ENCODE measurements around the gene RBM47.

DNA sequence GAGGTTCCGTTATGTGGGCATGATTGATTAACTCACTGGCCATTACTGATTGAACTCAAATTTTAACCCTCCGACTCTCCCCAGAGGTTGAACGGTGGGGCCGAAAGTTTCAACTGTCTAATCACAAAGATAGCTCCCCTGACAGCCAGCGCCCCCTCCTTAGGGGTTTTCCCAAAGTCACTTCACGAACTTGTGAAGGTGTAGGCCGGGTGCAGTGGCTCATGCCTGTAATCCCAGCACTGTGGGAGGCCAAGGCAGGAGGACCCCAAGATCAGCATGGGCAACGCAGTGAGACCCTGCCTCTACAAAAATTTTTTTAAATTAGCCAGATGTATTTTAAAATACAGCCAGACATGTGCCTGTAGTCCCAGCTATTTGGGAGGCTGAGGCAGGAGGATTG is 39.8 kb upstream of the RBM47 start:
- no peak for TF ChIP-seq POLR2AphosphoS5 (IDR thresholded peaks at IDR 0.05; ENCODE audit: low read depth)
- TF ChIP-seq, protein P1, sequence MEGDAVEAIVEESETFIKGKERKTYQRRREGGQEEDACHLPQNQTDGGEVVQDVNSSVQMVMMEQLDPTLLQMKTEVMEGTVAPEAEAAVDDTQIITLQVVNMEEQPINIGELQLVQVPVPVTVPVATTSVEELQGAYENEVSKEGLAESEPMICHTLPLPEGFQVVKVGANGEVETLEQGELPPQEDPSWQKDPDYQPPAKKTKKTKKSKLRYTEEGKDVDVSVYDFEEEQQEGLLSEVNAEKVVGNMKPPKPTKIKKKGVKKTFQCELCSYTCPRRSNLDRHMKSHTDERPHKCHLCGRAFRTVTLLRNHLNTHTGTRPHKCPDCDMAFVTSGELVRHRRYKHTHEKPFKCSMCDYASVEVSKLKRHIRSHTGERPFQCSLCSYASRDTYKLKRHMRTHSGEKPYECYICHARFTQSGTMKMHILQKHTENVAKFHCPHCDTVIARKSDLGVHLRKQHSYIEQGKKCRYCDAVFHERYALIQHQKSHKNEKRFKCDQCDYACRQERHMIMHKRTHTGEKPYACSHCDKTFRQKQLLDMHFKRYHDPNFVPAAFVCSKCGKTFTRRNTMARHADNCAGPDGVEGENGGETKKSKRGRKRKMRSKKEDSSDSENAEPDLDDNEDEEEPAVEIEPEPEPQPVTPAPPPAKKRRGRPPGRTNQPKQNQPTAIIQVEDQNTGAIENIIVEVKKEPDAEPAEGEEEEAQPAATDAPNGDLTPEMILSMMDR (conservative IDR thresholded peaks at IDR 0.05; ENCODE audit: low read depth in 2 of 2), result no peak
- TF ChIP-seq, protein P2, sequence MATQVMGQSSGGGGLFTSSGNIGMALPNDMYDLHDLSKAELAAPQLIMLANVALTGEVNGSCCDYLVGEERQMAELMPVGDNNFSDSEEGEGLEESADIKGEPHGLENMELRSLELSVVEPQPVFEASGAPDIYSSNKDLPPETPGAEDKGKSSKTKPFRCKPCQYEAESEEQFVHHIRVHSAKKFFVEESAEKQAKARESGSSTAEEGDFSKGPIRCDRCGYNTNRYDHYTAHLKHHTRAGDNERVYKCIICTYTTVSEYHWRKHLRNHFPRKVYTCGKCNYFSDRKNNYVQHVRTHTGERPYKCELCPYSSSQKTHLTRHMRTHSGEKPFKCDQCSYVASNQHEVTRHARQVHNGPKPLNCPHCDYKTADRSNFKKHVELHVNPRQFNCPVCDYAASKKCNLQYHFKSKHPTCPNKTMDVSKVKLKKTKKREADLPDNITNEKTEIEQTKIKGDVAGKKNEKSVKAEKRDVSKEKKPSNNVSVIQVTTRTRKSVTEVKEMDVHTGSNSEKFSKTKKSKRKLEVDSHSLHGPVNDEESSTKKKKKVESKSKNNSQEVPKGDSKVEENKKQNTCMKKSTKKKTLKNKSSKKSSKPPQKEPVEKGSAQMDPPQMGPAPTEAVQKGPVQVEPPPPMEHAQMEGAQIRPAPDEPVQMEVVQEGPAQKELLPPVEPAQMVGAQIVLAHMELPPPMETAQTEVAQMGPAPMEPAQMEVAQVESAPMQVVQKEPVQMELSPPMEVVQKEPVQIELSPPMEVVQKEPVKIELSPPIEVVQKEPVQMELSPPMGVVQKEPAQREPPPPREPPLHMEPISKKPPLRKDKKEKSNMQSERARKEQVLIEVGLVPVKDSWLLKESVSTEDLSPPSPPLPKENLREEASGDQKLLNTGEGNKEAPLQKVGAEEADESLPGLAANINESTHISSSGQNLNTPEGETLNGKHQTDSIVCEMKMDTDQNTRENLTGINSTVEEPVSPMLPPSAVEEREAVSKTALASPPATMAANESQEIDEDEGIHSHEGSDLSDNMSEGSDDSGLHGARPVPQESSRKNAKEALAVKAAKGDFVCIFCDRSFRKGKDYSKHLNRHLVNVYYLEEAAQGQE (IDR thresholded peaks at IDR 0.05; ENCODE audit: unreplicated experiment), result no peak
- no peak for TF ChIP-seq EZH2 (IDR thresholded peaks at IDR 0.05; ENCODE audit: low read depth, unreplicated experiment)
- TF ChIP-seq EZH2phosphoT487 (IDR thresholded peaks at IDR 0.05; ENCODE audit: unreplicated experiment), result no peak
- TF ChIP-seq JUNB (IDR thresholded peaks at IDR 0.05; ENCODE audit: unreplicated experiment), result no peak
- no peak for TF ChIP-seq STAT1 (IDR thresholded peaks at IDR 0.05; ENCODE audit: unreplicated experiment)
- TF ChIP-seq CREB1 (CRISPR knock-in tag; IDR thresholded peaks at IDR 0.05; ENCODE audit: low read depth), result no peak
- TF ChIP-seq, protein P3, sequence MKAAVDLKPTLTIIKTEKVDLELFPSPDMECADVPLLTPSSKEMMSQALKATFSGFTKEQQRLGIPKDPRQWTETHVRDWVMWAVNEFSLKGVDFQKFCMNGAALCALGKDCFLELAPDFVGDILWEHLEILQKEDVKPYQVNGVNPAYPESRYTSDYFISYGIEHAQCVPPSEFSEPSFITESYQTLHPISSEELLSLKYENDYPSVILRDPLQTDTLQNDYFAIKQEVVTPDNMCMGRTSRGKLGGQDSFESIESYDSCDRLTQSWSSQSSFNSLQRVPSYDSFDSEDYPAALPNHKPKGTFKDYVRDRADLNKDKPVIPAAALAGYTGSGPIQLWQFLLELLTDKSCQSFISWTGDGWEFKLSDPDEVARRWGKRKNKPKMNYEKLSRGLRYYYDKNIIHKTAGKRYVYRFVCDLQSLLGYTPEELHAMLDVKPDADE (IDR thresholded peaks at IDR 0.05), result no peak
- TF ChIP-seq ZNF114 (CRISPR knock-in tag; IDR thresholded peaks at IDR 0.05), result no peak

Data from GM23338 (cell line).